GM11168 (cell line): Measurements from ENCODE around the gene SORBS1.

Experiments
- in situ Hi-C: fragments of 300-500 bp; cut with MboI; formaldehyde crosslinking; loops from one replicate; pipeline ENCODE4 v1.12.0; 2022; ENCODE audit warnings: low sequenced_read_pairs; ENCODE audit not compliant: unreplicated experiment

SORBS1 gene

DNA sequence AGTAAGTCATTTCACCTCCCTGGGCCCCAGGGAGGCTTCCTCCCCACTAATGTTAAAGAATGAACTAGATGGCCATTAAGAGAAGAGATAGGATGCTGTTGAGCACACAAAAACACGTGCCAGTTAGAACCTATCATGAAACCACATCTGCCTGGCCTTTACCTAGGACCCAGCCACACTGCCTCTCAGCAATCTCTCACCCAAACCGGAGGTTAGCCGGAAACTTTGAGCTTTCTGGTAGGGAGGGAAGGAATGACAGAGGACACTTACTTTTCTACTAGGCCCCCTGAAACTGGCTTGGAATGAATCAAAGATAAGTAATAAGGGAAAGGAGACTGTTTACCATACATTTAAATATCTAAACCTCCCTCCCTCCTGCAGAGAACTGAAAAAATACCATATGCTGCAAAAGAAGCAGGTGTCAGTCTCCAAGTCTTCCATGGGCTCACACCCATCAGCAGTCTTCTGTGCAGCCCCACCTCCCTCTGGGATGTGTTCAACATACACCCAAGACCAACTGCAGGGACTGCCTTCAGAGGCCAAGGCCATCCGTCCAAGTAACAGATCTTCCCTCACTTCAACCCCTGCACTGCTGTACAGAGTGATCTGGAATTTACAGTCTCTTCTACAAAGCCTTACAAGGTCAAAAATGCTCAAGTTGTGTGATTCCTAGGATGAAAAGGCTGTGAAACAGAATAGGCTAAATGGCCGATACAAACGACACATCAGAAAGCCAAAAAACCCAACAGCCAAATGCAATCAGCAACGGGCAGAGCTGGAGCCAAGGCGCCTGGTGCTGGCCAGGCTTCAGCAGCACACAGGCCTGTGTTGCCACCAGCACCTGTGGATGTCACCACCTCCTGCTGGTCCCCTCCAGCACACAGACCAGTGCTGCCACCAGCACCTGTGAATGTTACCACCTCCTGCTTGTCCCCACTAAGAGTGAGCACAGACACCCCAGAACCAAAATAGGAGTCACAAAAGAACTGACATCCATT is 42.4 kb downstream of the SORBS1 start:
- in situ Hi-C loops: no loop called here

DNA sequence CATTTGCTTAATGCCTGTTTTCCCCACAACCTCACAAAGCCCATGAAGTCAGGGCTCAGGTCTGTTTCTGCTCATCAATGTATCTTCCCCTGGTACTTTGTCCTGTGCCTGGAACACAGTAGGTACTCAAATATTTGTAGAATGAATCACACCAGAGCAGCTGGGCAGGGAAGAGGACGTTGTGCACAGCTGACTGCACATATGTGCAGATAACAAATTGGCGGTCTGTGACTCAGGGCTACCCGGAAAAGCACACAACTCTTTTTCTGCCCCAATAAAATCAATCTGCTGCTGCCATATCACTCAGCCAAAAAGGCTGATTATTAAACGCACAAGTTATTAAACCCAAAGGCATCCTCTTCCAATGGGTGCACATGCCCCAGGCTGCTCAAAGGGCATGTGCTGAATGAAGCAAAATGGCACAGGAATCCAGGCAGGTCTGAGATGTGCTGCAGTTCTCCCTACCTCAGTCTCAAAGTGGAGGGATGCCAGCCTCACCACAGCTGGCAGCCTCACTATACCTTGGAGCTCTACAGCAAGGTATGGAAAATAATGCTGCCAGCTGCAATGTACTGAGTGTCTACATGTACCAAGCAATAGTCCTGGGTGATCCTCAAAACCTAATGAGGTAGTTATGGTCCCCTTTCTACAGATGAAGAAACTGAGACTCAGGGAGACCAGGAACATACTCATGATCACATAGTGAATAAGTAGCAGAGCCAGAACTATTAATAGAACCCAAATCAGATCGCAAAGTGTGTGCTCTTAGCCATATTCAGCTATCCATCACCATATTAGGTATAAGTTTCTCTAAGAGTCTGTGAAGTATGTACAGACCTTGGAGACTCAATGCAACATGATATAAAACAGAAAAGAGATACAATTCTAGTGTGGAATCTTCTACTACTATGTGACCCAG is 43.4 kb downstream of the SORBS1 start:
- in situ Hi-C loops: no loop called here

GRCh38 chr10:95516774-95517373 is 44.3 kb downstream of the SORBS1 start:
- in situ Hi-C loops: no loop called here

DNA sequence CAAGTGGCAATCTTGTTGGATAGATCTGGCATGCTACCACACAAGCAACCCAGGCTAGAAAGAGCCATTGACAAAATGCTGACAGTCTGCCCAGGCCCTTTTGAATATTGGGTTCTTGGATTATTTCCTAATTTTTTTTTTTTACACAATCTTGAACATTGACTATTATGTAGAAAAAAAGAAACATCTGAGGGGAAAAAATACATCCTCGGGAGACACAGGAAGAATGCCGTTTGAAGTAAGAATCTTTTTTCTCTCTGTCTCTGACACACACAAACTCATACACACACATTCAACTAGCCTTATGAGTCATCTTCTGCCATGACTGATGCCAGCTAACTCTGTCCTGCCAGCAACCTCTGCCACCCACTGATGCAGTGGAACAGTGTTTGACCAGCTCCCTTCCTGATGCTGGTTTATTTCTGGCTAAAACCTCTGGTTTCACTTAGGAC is 47.2 kb downstream of the SORBS1 start:
- in situ Hi-C loops: no loop called here

DNA sequence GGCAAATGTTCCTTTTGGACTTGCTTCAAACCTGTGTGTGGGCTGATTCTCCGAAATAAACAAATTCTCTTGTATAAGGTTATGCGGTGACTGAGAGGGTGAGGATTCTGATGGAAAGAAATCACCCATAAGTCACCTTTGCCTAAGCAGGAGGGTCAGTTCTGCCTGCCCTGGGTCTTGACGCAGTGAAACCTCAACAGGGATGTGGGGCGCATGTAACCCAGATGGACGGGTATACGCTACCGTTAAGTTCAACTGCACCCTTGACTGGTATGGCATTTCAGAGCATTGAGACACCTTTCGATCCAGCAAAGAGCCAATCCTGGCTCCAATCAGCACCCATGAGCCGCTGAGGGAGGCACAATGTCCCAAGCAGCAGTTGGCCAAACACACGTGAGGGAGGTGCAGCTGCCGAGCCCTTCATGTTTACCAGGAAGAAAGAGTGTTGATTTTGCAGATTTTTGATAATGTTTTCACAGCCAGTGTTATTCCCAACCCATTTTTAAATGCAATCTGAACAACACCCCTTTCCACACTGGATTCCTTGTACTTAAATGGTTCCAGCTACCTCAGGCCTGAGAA is 48.1 kb downstream of the SORBS1 start:
- in situ Hi-C loops: no loop called here

GRCh38 chr10:95511314-95511713 is 49.9 kb downstream of the SORBS1 start:
- in situ Hi-C loops: no loop called here

GRCh38 chr10:95509251-95509650 is 51.9 kb downstream of the SORBS1 start:
- in situ Hi-C loops: no loop called here

- in situ Hi-C loops: no loop called here
Measured at GRCh38 chr10:95508730-95509129, 52.4 kb downstream of the SORBS1 start.

- in situ Hi-C loops: no loop called here
Measured at GRCh38 chr10:95506056-95506737, 55.0 kb downstream of the SORBS1 start.

DNA sequence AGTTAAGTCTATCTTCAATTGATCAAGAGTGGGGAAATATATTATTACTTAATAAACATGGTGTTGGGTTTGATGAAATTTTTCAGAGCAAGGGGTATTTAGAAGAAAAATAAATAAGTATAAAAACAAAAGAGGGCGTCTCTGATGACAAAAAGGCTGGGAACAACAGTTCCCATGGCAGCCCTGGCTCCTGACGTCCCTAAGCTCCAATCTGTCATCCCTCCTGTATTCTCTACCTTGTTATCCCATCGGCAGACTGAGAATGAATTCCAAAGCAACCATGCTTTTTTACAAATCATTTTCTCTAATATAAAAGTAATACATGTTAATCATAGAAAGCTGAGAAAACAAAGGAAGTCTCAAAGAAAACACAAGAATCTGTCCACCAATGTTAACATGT is 55.5 kb downstream of the SORBS1 start:
- in situ Hi-C loops: no loop called here

- in situ Hi-C loops: no loop called here
Measured at GRCh38 chr10:95505084-95505610, 56.0 kb downstream of the SORBS1 start.

- in situ Hi-C loops: no loop called here
Measured at GRCh38 chr10:95504246-95504691, 56.9 kb downstream of the SORBS1 start.

DNA sequence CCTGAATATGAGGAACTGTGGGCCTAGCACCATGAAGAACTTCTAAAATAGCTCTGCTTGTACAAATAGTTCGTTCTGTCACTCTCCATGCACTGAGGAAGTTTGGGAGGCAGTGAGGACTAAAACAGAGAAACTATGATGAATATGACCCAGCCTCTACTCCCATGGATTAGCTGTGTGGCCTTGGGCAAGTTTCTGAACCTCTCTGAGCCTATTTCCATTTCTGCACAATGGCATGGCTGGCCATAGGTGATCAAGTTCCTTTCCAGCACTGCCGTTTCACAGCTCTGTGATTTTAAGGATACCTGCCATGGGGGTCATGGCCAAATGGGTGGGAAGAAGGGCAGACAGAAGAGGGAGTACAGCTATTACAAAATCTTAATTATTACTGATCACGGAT is 57.6 kb downstream of the SORBS1 start:
- in situ Hi-C loops: no loop called here

GRCh38 chr10:95503001-95503400 is 58.2 kb downstream of the SORBS1 start:
- in situ Hi-C loops: no loop called here

DNA sequence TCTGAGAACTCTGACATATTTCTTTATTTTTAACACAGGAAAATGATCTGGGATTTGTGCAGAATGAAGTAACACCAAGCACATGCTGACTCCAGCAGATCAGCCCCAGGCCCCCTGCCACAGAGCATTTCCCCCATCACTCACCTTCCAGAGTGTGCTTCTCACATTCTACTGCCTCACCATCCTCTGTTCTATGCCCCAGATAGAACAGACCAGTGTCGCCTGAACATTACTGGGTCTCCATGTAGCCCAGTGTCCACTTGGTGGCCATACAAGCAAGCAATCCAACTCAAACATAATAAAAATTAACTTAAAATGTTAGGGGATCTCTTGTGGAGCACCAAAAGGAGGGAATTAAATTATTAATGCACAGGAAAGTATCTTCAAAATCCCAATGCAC is 58.8 kb downstream of the SORBS1 start:
- in situ Hi-C loops: no loop called here

- in situ Hi-C loops: no loop called here
Measured at GRCh38 chr10:95501203-95502094, 59.7 kb downstream of the SORBS1 start.

GRCh38 chr10:95500649-95501048 is 60.5 kb downstream of the SORBS1 start:
- in situ Hi-C loops: no loop called here

DNA sequence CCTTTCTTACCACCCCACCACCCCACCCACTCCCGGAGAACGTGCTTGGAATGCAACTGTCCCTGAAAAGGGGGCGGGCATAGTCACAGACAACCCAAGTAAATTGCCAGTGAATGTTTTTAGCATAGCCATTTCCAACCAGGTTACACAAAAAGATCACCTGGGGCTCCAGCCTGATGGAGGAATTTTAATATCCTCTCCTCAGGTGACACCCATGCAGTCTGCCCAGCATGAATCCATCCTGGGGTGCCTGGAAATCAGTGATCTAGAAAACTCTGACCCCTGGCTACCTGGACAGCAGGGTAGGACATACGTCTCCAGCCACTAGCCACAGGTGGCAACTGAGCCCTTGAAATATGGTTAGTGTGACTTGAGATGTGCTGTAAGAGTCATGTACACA is 61.1 kb downstream of the SORBS1 start:
- in situ Hi-C loops: no loop called here
